Skeletal muscle tissue (tissue), 4 donors: ENCODE data around the gene S100A8. TPM values are rescaled to one million over a fixed set of nuclear protein-coding genes. Genes with fewer than 3 reads are reported as not detected.

Experiments used
- H3K27ac ChIP-seq: one replicate; pipeline ENCODE4 v1.7.0; 2013; ENCODE audit warnings: mild to moderate bottlenecking, low read depth, low read length, inconsistent platforms
- H3K27me3 ChIP-seq, 3 donors: one replicate each; pipeline ENCODE4 v1.7.0; 2013; ENCODE audit warnings: low read length in 3 of 3; ENCODE audit not compliant: control insufficient read depth in 3 of 3, insufficient read depth in 3 of 3
- H3K36me3 ChIP-seq, 3 donors: one replicate each; pipeline ENCODE4 v1.7.0; 2013; ENCODE audit warnings: low read length in 3 of 3; ENCODE audit not compliant: control insufficient read depth in 3 of 3, insufficient read depth in 3 of 3
- H3K4me1 ChIP-seq, 3 donors: one replicate each; pipeline ENCODE4 v1.7.0; 2013; ENCODE audit warnings: low read length in 3 of 3, mild to moderate bottlenecking in 3 of 3; ENCODE audit not compliant: control insufficient read depth in 3 of 3, insufficient read depth in 3 of 3
- H3K4me3 ChIP-seq, 3 donors: one replicate each; pipeline ENCODE4 v1.7.0; 2013; ENCODE audit warnings: low read length in 3 of 3
- H3K9ac ChIP-seq, 3 donors: one replicate each; pipeline ENCODE4 v1.7.0; 2013; ENCODE audit warnings: low read length in 3 of 3, mild to moderate bottlenecking in 3 of 3, moderate library complexity in 2 of 3, low read depth in 1 of 3
- H3K9me3 ChIP-seq, 3 donors: one replicate each; pipeline ENCODE4 v1.7.0; 2013; ENCODE audit warnings: low read length in 3 of 3; ENCODE audit not compliant: control insufficient read depth in 3 of 3
- total RNA-seq: library from RNA; depleted of rRNA; stranded (reverse); fragments of >200 nt; gene quantifications from one replicate; pipeline ENCODE4 v1.2.3, GENCODE V29; 2014
- donor health status: Osteomylitis.

S100A8 gene
- total RNA-seq, 1 donor from 2014 or later, result 67.3 TPM

DNA sequence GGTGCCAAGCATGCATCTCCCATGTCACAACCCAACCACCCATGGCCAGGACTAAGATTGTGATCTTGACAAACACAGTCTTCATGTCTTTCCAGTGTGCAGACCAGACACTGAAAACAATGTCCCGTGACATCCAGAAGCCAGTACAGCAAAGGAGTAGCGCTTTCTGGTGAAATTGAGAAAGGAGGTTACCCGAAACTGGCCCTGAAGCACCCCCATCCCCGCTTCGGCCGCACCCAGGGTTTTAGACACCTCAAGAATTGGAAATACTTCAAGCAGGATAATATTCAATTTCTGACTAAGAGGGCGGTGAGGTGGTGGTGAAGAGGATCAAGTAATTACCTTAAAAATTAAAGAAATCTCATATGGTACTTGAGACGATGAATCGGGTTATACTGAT is 10.6 kb upstream of the S100A8 start:
- H3K27ac ChIP-seq, result no peak overlapping the region

DNA sequence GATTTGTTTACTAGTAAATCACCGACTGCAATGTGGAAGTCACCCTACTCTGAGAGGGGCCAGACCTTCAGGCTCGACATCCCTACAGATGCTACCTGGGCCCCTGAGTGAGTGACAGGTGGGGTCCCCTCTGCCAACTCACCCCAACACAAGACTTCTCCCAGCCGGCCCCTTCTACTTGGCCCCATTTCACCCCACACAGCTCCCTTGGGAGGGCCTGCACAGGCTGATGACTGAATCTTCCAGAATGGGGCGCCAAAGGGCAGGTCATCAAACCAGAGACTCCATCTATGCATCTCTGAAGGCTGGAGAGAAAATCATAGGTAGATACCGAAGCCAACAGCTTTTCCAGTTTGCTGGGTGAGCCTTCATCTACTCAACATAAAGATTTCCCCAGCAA is 9.4 kb upstream of the S100A8 start:
- peaks cover 0 to 2% (median 2%) of the 10 kb centered on the region in 3 donors for H3K4me1 ChIP-seq
- no peak overlapping the region for H3K4me3 ChIP-seq
- no peak overlapping the region for H3K9ac ChIP-seq
- peaks cover 5 to 6% (median 5%) of the 10 kb centered on the region in 3 donors for H3K27me3 ChIP-seq
- H3K36me3 ChIP-seq, result no peaks in the 10 kb centered on the region
- no peaks in the 10 kb centered on the region for H3K9me3 ChIP-seq
- no peak overlapping the region for H3K27ac ChIP-seq

More for the DNA sequence above, 10.6 kb upstream of the S100A8 start:
- no peak overlapping the region for H3K4me3 ChIP-seq
- H3K9ac ChIP-seq, result no peak overlapping the region
- no peaks in the 10 kb centered on the region for H3K9me3 ChIP-seq
- H3K27me3 ChIP-seq, result peaks cover 6 to 9% (median 7%) of the 10 kb centered on the region in 3 donors
- H3K4me1 ChIP-seq, result no peaks in the 10 kb centered on the region
- H3K36me3 ChIP-seq, result no peaks in the 10 kb centered on the region

DNA sequence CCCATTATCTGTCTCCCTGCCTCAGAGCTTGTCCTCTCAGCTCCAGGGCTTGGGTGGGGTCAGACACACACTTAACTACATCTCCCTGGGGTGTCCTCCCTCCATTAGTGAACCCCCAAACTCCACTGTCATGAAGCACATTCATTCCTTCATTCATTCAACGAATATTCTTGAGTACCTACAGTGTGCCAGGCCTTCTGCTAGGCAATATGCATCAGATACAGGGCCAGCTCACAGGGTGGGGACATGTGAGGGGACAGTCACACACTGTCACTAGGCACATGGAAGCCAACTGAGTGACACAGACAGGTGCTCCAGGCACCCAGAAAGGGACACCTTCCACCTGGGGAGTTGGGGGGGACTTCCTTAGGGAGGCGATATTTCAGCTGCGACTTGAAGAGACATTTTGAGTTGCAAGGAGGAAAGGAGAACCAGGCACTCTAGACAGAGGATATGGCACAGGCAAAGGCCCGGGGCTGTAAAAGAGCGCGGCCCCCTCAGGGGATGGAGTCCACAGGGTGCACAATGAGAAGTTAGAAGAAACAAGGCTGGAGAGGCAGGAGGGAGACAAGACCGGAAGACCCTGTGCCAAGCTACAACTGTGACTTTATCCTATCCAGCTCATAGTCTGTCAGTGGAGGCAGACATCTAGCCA is 8.7 kb upstream of the S100A8 start:
- no peak overlapping the region for H3K27ac ChIP-seq
- peaks cover 5 to 6% (median 5%) of the 10 kb centered on the region in 3 donors for H3K27me3 ChIP-seq
- H3K9ac ChIP-seq, result no peak overlapping the region
- H3K9me3 ChIP-seq, result no peaks in the 10 kb centered on the region
- H3K36me3 ChIP-seq, result no peaks in the 10 kb centered on the region
- H3K4me3 ChIP-seq, result no peak overlapping the region
- H3K4me1 ChIP-seq, result peaks cover 0 to 8% (median 7%) of the 10 kb centered on the region in 3 donors

DNA sequence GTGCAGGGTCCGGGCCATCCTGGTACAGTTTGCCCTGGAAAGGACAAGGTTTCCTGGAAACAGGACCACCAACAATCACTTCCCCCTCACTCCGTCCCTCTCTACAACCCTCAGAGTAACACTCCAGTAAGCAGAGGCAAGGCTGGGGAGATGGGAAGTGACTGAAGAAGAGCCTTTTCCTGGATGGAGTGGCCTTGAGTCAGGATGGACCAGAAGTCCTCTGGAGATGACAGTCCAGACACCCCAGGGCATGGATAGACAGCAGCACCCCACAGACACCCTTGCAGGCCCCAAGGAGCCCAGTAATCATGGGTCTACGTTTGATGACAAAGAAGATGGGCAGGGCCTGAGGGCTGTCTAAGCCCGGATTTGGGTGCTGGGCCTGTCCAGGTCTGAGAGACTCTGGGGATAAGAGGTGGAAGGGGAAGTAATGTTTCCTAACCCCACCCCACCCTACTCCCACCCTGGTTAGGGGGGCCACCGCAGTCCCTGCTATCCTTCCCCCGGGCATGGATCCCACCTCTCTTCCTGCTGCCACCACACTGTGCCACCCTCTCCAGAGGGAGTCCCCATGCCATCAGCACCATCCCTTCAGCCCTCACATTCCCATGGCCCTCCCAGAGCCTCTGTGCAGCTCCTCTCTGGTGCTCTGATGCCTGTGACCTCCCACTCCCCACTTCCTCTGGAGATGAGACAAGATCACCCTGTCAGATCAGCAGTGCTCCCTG is 7.2 kb upstream of the S100A8 start:
- Histone ChIP-seq H3K36me3 (no peaks in the 10 kb centered on the region), H3K9ac (no peak overlapping the region), H3K4me3 (no peak overlapping the region), H3K9me3 (no peaks in the 10 kb centered on the region), H3K27me3 (peaks cover 6 to 8% (median 7%) of the 10 kb centered on the region in 3 donors), H3K27ac (no peak overlapping the region), H3K4me1 (peaks cover 0 to 8% (median 7%) of the 10 kb centered on the region in 3 donors)

DNA sequence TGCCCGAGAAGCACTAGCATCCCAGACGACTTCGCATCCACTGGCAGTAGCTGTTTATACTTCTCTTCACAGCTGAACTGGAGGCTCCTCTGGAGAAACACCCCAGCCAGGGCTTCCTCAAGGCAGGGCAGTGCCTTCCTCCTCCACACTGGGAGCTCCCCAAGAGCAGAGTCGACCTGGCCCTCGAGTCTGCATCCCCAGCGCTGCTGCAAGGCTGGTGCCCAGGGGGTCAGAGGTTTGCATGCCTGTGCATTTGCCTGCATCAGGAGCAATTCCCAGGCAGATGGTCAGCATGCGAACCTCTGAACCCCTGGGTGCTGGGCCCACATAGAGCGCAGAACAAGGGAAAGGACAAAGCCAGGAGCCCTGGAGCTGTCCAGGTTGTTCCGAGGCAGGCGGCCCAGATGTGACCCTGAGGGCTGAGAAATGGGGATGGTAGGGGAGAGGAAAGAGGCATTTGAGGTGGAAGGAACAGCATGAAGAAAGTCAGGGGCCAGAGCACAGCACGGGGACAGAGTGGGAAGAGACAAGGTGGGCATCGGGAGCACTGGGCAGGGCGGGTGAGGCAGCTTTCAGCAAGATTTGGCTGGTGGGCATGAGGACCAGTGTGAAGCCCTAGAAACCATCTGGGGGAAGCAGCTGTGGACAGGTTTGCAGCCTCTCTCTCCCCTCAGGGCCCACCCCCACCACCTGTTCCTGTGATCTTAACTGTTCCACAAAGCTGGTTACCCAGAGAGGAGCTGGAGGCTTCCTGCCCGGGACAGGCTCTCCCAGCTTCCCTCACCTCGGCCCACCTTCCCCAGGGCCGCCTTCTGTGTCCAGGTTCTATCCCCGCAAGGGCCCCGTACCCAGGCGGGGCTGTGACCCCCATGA is 6.4 kb upstream of the S100A8 start:
- no peaks in the 10 kb centered on the region for H3K9me3 ChIP-seq
- no peak overlapping the region for H3K27ac ChIP-seq
- peaks cover 0 to 8% (median 7%) of the 10 kb centered on the region in 3 donors for H3K4me1 ChIP-seq
- no peak overlapping the region for H3K9ac ChIP-seq
- no peak overlapping the region for H3K4me3 ChIP-seq
- no peaks in the 10 kb centered on the region for H3K36me3 ChIP-seq
- H3K27me3 ChIP-seq, result peaks cover 6 to 8% (median 7%) of the 10 kb centered on the region in 3 donors

DNA sequence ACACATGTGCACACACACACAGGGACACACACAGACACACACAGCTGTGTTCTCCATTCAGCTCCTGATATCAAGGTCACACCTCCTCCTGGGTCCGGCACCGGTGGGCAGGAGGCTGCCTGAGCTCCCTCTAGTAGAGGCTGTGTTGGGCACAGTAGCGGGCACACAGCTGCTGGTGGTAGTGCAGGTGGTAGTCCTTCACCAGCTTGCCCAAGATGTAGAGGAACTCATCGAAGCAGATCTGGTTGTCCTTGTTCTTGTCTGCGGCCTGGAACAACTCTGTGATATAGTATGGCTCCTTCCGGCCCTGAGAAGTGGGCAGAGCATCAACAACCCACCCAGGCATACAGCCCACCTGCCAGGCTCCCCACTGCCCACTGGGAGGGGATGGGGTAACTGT is 5.6 kb upstream of the S100A8 start:
- Histone ChIP-seq H3K27me3 (peaks cover 6 to 8% (median 7%) of the 10 kb centered on the region in 3 donors), H3K9ac (no peak overlapping the region), H3K36me3 (no peaks in the 10 kb centered on the region), H3K4me1 (peaks cover 2 to 10% (median 9%) of the 10 kb centered on the region in 3 donors), H3K27ac (no peak overlapping the region), H3K4me3 (no peak overlapping the region), H3K9me3 (no peaks in the 10 kb centered on the region)

DNA sequence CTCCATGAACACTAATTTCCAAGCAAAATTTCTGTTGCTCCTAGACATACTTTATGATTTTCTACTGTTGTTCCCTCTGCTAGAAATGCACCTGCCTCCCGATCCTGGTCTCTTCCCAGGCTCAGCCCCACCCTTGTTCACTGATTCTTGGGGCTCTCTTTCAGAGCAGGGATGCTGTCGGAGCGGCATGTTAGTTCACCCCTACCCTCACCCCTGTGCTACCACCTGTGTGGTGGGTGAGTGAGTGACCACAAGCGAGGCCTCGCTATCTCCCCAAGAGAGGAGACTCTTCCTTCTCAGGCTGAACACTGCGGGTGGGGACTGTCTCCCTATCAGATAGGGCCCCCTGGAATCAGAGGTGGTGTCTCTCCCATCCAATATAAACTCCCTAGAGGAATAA is 4.9 kb upstream of the S100A8 start:
- Histone ChIP-seq H3K4me1 (peaks cover 2 to 17% (median 14%) of the 10 kb centered on the region in 3 donors), H3K9ac (no peak overlapping the region), H3K27ac (no peak overlapping the region)

DNA sequence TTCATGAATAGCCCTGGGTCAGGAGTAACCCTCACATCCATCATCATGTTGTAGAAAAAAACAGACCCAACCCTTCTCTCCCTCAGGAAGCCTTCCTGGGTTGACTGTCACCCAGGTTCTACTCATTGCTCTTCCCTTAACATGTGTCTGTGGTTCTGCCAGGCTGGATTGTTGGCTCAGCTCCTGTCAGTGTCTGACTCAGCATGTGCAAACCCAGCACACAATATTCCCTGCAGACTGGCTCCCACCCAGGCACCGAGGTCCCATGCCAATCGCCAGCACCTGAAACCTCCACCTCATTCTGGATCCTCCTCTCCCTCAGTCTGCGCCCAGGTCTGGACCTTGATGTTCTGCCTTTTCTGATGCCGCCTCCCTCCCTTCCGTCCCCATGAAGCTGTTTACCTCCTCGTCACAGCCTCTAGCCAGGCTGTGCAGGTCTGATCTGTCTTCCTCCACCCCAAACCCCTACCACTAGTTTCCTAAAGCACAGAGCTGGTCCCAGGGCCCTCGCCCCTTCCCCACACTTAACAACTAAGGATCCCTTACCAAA is 4.3 kb upstream of the S100A8 start:
- no peak overlapping the region for H3K4me3 ChIP-seq

More for the DNA sequence above, 4.9 kb upstream of the S100A8 start:
- Histone ChIP-seq H3K9me3 (no peaks in the 10 kb centered on the region), H3K36me3 (no peaks in the 10 kb centered on the region), H3K4me3 (no peak overlapping the region), H3K27me3 (peaks cover 6 to 8% (median 7%) of the 10 kb centered on the region in 3 donors)

DNA sequence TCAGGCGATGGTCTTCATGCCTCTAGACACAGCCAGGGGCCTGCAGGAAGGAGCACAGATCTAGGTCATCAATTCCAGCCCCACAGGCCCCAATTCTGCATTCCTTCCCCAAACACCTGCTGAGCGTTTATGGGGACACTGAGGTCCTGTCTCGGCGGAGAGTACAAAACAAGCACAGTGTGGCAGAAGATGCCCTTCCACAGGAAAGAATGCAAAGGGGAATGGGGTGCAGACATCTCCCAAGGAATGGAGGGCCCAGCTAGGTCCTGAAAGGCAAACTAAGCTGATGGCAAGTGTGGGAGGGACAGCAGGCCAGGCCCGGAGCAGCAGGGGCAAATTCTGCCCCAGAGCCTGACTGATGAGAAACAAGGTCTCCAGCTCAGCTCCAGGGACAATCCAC is 3.5 kb upstream of the S100A8 start:
- no peak overlapping the region for H3K9ac ChIP-seq
- H3K4me3 ChIP-seq, result no peak overlapping the region
- H3K27me3 ChIP-seq, result peaks cover 5 to 6% (median 6%) of the 10 kb centered on the region in 3 donors
- H3K9me3 ChIP-seq, result no peaks in the 10 kb centered on the region
- no peak overlapping the region for H3K27ac ChIP-seq
- H3K4me1 ChIP-seq, result peaks cover 5 to 22% (median 19%) of the 10 kb centered on the region in 3 donors
- H3K36me3 ChIP-seq, result no peaks in the 10 kb centered on the region

More for the DNA sequence above, 4.3 kb upstream of the S100A8 start:
- no peaks in the 10 kb centered on the region for H3K36me3 ChIP-seq
- no peak overlapping the region for H3K9ac ChIP-seq
- H3K9me3 ChIP-seq, result no peaks in the 10 kb centered on the region
- peaks cover 5 to 22% (median 19%) of the 10 kb centered on the region in 3 donors for H3K4me1 ChIP-seq
- H3K27ac ChIP-seq, result no peak overlapping the region
- H3K27me3 ChIP-seq, result peaks cover 6 to 8% (median 7%) of the 10 kb centered on the region in 3 donors
